ENCODE measurements around the gene SYCP2.

- no peak for TF ChIP-seq EZH2 (IDR thresholded peaks at IDR 0.05; ENCODE audit: borderline replicate concordance, low read depth, low read length, poor library complexity, severe bottlenecking)
- TF ChIP-seq, protein P1, sequence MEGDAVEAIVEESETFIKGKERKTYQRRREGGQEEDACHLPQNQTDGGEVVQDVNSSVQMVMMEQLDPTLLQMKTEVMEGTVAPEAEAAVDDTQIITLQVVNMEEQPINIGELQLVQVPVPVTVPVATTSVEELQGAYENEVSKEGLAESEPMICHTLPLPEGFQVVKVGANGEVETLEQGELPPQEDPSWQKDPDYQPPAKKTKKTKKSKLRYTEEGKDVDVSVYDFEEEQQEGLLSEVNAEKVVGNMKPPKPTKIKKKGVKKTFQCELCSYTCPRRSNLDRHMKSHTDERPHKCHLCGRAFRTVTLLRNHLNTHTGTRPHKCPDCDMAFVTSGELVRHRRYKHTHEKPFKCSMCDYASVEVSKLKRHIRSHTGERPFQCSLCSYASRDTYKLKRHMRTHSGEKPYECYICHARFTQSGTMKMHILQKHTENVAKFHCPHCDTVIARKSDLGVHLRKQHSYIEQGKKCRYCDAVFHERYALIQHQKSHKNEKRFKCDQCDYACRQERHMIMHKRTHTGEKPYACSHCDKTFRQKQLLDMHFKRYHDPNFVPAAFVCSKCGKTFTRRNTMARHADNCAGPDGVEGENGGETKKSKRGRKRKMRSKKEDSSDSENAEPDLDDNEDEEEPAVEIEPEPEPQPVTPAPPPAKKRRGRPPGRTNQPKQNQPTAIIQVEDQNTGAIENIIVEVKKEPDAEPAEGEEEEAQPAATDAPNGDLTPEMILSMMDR (conservative IDR thresholded peaks at IDR 0.05; ENCODE audit: low read depth, low read length), result no peak
These were observed 3.7 kb upstream of the SYCP2 start for GRCh38 chr20:59937150-59937549.

All from A673 (cell line).